ENCODE measurements around the gene TMEM141.
"Not testable (repeated sequence)": the region's sequence is repeated elsewhere in the genome, so short reads cannot be mapped to it uniquely, and the experiment has no call there.

Gene TMEM141

DNA sequence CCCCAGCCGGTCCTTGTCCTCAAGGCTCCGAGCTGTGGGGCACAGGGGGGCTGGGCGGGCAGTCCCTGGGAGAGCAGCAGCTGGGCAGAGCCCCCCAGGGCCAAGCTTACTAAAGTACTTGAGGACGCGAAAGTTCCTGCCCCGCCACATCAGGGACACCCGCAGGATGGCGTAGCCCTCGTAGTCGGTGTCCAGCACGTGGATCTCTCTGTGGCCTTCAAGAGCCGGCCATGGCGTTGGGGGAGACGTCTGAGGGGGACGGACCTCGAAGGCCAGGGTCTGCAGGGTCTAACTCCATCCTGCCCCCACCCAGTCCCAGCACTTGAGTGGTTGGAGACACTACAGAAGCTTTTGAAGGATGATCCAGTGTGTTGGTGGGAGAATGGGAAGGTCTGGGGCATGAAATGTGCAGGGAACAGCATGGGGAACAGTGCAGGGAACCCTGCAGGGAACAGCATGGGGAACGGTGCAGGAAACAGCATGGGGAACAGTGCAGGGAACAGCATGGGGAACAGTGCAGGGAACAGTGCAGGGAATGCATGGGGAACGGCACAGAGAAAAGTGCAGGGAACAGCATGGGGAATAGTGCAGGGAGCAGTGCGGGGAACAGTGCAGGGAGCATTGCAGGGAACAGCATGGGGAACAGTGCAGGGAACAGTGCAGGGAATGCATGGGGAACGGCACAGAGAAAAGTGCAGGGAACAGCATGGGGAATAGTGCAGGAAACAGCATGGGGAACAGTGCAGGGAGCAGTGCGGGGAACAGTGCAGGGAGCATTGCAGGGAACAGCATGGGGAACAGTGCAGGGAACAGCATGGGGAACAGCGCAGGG is 35.6 kb upstream of the TMEM141 start:
- in situ Hi-C loops (cut with HindIII; ENCODE audit: low sequenced_read_pairs): not testable (repeated sequence)

DNA sequence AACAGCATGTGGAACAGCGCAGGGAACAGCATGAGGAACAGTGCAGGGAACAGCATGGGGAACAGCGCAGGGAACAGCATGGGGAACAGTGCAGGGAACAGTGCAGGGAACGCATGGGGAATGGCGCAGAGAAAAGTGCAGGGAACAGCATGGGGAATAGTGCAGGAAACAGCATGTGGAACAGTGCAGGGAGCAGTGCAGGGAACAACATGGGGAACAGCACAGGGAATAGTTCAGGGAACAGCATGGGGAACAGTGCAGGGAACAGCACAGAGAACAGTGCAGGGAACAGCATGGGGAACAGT is 35.1 kb upstream of the TMEM141 start:
- in situ Hi-C loops (cut with HindIII; ENCODE audit: low sequenced_read_pairs): no loop called here

DNA sequence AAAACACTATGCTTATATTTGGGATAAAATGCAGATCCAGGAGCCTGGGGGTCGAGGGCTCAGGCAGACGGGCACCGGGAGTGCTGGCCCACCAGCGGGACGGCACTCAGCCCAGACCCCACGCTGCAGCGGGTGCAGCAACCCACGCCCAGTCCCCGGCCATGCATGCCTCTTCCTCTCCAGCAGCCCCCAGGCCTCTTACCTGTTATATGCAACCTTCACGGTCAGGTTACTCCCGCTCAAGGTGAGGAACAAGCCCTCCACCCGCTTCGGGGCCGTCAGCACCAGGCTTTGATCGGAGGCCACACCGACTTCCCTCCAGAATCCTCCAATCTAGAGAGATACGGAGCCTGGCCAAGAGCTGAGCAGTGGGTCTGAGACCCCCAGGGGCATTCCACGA is 34.3 kb upstream of the TMEM141 start:
- in situ Hi-C loops (cut with HindIII; ENCODE audit: low sequenced_read_pairs): no loop called here

DNA sequence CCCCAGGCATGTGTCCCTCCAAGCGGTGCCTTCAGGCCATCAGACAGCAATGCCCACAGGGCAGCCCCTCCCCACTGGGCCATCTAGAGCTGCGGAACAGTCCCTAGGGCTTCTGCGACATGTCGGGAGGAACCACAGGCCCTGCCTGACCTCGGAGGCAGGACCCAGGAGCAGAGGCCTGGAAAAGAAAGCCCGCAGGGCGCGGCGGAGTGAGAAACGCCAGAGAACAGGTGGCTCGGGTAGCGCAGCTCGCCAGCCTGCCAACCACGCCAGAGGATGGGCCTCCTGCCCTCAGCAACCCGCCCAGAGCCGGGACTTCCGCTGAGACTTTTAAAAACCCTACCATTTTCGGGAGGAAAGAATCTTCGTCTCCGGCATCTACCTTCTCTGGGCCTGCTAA is 33.8 kb upstream of the TMEM141 start:
- in situ Hi-C loops (cut with HindIII; ENCODE audit: low sequenced_read_pairs): no loop called here

DNA sequence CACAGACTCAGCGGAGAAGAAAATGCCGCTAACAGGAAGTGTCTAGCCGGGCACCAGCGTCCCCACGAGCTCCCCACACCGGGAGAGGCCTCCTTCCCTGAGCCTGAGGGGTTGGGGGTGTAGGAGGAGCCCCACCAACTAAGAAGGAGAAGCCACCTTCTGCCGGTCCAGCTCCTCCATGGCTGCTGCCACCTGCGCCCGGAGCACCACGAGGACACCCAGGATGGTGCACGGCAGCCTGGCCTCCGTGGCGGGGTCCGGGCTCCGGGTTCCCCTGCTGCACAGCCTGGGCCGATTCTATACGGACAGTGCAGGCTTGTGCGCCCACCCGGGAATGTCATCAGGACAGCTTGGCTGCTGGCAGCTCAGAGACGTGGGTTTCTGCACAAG is 33.4 kb upstream of the TMEM141 start:
- in situ Hi-C loops (cut with HindIII; ENCODE audit: low sequenced_read_pairs): no loop called here

DNA sequence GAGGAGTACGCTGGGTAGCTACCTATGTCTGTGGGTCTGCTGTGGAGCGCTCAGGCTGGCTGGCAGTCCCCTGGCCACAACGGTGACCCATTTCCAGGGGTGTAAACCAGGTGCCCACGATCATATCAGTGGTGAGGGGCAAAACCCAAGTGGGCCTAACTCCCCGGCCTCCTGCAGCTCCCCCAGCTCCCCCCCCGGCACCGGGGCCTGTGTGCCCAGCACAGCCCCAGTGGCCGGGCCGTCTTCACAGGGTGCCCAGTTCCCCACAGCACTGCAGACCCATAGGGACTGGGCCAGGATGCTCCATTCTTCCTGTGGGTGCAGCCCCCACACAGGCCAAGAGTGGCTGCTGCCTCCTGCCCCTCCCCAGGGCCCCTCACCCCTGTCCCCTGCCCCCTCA is 32.1 kb upstream of the TMEM141 start:
- in situ Hi-C loops (cut with HindIII; ENCODE audit: low sequenced_read_pairs): no loop called here

DNA sequence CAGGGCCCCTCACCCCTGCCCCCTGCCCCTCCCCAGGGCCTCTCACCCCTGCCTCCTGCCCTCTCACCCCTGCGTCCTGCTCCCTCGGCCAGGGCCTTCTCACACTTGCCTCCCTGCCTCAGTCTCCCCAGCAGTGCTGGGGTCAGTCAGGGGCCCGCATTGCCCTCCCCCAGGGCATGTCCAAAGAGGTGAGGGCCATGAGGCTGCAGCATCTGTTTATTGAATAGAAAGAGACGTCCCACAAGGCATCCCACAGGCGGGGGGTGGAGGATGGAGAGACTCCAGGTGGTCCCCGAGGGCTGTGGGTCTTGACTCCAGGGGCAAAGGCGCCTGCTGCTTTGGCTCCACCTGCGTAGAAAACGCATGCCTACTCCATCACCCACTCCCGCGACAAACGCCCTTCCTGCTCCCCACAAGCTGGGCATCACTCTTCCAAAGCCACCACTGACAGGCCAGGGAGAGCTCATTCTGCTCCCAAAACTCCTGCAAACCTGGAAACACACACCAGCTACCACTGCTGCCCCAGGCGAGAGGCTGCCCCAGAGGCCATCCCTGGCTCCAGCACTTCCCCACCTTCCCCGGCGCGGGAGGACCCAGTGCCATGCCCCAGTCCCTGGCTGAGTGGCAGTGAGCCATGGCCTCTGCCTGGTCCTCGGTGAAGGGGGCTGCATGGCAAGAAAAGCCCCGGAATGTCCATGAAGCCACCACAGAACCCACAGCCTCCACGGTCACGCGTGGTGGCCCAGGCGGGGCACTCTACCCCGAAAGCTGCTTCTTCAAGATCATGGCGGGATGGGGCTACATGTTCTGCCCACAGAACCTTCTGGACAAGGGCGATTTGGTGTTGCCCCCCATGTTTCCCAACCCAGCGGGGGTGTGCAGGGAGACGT is 31.5 kb upstream of the TMEM141 start:
- in situ Hi-C loops (cut with HindIII; ENCODE audit: low sequenced_read_pairs): no loop called here

DNA sequence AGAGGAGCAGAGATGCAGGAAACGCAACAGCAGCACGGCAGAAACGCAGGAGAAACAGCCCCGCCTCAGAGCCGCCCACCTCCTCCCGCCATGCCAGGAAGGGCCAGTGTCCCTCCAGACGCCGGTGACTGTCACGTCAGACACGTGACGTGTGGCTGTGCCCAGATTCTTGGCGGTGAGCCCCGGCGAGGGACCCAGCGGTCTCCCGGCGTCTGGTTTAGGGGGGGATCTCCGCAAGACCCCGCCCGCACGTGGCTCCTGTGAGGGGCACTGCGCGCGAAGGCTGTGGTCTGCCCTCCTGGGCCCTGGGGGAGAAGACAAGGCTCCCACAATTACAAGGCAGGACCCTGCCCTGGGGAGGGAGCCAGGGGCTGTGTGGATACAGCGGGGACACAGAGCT is 30.7 kb upstream of the TMEM141 start:
- in situ Hi-C loops (cut with HindIII; ENCODE audit: low sequenced_read_pairs): no loop called here

DNA sequence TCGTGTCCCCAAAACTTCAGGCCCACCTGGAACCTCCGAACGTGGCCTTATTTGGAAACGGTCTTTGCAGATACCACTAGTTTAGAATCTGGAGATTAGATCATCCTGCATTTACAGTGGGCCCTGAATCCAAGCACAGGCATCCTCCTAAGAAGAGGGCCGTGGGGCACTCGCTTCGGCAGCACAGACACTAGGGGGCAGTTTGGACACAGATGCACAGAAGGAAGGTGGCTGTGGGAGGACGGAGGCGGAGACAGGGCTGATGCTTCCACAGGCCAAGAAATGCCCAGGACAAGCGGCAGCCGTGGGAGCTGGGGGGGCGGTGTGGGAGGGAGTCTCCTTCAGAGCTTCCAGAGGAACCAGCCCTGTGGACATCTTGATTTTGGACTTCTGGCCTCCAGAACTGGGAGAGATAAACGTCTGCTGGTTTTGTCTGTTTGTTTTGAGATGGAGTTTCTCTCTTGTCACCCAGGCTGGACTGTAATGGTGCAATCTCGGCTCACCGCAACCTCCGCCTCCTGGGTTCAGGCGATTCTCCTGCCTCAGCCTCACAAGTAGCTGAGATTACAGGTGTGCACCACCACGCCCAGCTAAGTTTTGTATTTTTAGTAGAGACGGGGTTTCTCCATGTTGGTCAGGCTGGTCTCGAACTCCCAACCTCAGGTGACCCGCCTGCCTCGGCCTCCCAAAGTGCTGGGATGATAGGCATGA is 30.2 kb upstream of the TMEM141 start:
- in situ Hi-C loops (cut with HindIII; ENCODE audit: low sequenced_read_pairs): not testable (repeated sequence)

DNA sequence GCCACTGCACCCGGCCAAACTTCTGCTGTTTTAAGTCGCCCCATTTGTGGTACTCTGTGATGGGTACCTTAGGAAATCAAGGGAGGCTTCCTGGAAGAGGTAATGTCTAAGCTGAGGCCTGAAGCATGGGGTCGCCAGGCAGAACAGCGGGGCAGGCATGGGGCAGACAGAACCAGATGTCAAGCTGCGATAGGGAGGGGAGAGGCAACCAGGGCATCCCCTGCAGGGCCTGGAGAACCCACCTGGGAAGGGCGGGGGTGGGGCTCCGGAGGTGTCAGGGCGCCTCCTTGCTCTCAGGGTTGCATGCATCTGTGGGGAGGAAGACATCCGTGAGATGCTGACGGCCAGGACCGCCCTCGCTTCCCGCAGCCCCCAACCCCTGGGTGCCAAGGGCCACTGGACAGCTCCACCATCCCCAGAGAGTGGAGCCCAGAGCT is 29.6 kb upstream of the TMEM141 start:
- in situ Hi-C loops (cut with HindIII; ENCODE audit: low sequenced_read_pairs): no loop called here

DNA sequence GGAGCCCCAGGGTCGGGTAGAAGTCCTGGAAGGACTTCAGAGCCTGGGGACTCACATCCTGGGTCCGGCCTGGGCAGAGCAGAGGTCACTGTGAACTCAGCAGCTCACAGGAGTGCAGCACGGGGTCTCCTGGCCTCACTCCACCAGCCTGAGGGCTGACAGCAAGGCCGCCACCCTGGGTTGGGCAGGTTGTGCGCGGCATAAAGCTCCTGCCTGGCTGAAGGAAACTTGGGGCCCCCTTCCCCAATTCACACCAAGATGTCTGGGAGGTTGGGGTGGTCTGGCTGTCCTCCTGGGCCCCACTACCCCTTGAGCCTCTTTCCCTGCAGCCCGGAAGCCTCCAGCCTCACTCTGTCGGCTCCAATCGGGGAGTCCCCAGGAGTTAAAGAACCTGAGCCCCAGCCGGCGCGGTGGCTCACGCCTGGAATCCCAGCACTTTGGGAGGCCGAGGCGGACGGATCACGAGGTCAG is 28.9 kb upstream of the TMEM141 start:
- in situ Hi-C loops (cut with HindIII; ENCODE audit: low sequenced_read_pairs): no loop called here

DNA sequence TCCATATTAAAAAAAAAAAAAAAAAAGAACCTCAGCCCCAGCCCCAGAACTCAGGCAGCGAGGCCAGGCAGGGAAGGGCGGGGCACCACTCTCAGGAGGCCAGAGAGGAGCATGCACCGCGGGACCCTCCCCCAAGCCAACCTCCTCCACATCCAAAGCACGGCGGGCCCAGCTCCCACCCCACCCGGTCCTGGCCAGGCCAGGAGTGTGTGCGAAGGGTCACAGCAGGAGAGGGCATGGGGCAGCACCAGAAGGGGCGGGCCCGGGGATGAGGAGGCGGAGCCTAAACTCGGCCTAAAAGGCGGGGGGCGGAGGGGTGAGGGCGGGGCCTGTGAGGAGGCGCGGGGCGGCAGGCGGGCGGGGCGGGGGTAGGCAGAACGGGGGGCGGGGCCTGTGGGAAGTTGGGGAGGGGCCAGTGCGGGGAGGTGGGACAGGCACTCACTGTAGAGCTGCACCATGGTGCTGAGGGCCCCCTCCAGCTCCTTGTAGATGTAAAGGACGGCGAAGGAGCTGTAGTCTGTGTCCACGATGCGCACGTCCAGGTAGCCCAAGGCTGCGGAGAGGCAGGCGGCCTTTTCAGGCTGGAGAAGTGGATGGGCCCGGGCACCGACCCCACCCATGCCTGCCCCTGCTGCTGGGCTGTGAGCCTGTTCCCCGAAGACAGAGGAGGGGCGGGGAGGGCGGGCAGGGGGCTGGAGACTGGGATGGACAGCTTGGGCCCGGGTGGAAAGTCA is 28.1 kb upstream of the TMEM141 start:
- in situ Hi-C loops (cut with HindIII; ENCODE audit: low sequenced_read_pairs): no loop called here

DNA sequence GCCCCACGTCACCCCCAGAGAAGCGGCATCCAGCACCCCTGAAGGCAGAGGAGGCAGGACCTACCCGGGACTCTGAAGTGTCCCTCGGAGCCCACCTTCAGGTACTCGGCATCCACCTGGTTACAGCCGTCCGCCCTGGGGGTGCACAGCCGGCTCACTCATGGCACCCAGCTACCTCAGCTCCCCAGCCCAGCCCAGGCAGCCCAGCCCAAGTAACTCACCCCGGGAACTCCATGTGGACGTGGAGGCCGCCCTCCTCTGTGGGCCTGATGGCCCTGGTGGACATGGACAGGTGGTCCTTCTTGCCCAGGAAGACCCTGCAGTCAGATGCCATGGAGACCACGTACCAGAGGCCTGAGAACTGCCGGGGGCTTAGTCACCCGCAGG is 27.5 kb upstream of the TMEM141 start:
- in situ Hi-C loops (cut with HindIII; ENCODE audit: low sequenced_read_pairs): no loop called here

DNA sequence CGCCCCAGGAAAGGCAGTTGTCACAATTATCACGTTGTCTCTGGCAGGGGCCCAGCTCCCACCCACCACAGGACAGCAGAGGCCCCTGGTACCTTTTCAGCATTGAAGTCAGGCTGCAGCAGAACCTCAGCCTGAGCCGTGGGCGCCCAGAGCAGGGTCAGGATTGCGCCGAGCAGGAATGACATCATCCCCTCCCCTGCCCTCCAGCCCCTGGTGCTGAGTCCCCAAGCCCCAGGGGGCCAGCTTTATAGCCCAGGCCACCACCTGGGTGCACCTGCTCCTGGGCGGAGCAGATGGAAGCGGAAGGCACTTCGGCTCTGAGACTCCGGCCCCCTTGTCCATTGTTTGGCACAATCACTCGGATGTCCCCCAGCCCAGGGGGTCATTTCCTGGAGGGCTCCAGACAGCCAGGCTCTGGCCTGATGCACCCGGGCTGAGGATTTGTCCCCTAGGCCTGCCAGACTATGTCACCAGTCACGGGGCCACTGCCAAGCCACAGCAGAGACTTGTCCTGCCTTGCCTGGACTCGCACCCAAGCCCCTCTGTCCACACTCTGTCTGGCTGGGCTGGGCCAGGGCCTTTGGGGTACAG is 26.7 kb upstream of the TMEM141 start, which contains the start of gene LCN15:
LCN15 (minus strand) TSS at position 218 of the 591 bp plus-strand sequence; CDS start at position 188, 30 bp downstream.
- in situ Hi-C loops (cut with HindIII; ENCODE audit: low sequenced_read_pairs): no loop called here

DNA sequence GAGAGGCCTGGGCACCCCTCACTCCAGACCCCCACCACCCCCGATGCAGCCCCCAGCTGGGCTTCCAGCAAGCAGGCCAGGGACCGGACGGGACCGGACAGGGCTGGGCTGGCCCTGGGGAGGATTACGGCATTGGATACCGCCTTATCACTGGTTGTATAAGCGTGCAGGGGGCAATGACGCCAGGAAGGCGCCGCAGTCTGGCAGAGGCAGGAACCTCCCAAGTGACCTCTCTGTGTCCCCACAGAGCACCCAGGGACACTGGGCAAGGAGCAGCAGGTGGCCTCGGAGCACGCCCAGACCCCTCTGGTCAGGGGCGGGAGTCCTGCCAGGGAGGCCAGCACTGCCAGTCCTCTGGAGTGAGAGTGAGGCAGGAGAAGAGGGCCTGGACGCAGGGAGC is 26.1 kb upstream of the TMEM141 start:
- in situ Hi-C loops (cut with HindIII; ENCODE audit: low sequenced_read_pairs): no loop called here

DNA sequence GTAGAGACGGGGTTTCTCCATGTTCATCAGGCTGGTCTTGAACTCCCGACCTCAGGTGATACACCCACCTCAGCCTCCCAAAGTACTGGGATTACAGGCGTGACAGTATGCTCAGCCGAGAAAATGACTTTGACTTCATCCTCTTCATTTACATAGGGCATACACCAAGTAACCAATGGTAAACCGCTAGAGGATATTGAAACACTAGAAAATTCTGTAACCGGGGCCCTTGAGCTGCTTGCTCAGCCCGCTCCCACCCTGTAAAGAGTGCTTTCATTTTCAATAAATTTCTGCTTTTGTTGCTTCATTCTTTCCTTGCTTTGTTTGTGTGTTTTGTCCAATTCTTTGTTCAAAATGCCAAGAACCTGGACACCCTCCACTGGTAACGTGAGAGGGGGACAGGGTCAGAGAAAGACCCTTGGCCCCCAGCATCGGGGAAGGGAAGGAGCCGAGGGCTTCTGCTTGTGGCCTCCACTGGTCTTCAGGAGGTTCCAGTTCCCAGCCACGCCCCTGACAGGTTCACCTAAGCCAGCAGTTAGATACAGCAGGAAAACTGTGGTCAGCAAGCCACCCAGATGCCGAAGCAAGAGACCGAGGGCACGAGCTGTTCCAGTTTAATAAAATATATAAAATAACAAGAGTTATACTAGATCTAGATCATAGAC is 25.3 kb upstream of the TMEM141 start:
- in situ Hi-C loops (cut with HindIII; ENCODE audit: low sequenced_read_pairs): not testable (repeated sequence)

DNA sequence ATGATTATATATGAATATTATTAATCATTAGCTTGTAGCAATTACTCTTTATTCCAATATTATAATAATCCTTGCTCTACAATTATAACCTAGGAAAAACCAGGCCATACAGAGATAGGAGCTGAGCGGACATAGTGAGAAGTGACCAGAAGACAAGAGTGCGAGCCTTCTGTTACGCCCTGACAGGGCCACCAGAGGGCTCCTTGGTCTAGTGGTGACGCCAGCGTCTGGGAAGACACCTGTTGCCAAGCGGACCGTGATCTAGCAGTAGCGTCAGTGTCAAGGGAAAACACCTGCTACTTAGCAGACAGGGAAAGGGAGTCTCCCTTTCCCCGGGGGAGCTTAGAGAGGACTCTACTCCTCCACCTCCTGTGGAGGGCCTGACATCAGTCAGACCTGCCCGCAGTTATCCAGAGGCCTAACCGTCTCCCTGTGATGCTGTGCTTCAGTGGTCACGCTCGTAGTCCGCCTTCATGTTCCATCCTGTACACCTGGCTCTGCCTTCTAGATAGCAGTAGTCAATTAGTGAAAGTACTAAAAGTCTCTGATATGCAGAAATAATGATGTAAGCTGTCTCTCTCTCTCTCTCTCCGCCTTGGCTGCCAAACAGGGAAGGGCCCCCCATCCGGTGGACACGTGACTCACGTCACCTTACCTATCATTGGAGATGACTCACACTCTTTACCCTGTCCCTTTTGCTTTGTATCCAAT is 24.6 kb upstream of the TMEM141 start:
- in situ Hi-C loops (cut with HindIII; ENCODE audit: low sequenced_read_pairs): not testable (repeated sequence)

DNA sequence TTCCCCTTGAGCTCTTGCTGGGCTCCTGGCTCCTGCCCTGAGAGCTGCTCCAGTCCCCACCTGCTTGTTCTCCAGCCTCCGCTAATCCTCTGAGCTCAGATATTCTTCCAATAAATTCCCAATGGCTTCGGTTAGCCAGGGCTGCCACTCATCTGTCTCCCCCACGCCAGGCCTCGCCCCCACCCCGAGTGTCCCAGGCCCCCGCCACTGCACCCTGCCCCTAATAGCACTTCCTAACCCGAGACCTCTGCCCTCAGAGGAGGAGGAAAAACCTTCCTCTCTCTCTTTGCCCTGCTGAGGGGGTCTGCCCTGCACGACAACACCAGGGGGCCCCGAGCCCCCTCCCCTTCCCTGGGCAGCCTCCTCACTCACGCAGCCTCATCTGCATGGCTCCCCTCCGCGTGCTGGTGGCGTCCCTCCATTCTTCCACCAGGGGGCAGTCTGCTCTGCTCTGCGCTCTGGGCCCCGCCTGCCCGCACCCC is 21.4 kb upstream of the TMEM141 start:
- in situ Hi-C loops (cut with HindIII; ENCODE audit: low sequenced_read_pairs): no loop called here

DNA sequence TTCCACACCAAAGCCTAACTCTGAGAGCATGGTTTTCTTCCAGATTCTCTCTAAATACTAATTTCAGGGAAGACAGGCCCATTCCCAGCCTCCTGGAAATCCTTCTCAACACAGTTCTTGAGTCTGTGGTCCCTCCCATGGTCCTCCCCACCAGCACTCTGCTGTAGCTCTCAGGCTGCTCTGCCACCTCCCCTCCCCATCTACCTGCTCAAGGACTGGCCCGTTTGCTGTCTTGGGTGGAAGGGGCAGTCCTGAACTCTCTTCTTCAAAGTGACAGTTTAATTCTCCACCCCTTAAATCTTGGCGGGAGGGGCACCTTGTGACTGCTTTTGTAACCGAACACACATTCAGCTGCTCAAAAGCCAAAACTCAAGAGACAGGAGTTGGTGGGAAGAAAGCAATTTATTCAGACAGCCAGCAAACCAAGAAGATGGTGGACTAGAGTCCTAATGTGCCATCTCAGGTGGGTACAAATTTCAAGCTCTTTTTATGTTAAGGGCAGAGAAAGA is 19.2 kb upstream of the TMEM141 start:
- in situ Hi-C loops (cut with HindIII; ENCODE audit: low sequenced_read_pairs): no loop called here

Measured in DLD1 (cell line).